Sigmoid colon (tissue), 3 donors: ENCODE data around the gene G6PD.

Experiments used
- CTCF ChIP-seq, 4 experiments: fragments of 450-650 bp in 3 of 4; fragments of 200-600 bp in 1 of 4; IDR thresholded peaks; one replicate each; pipeline ENCODE4 v1.5.1; 2016 to 2019; ENCODE audit warnings: antibody characterized with exemption in 4 of 4, mild to moderate bottlenecking in 3 of 4, moderate library complexity in 2 of 4
- POLR2A ChIP-seq, 2 donors: fragments of 450-650 bp; IDR thresholded peaks; one replicate each; pipeline ENCODE4 v1.6.1; 2016; ENCODE audit warnings: antibody characterized with exemption in 2 of 2, mild to moderate bottlenecking in 2 of 2, moderate library complexity in 2 of 2

- TF ChIP-seq CTCF (IDR thresholded peaks at IDR 0.05) = no peak
- TF ChIP-seq POLR2A (IDR thresholded peaks at IDR 0.05) = no peak
These were observed 43.7 kb downstream of the G6PD start for GRCh38 chrX:154502989-154503388.
